LHCN-M2 (cell line): Measurements from ENCODE around the gene PRKCB. TPM values are rescaled to one million over a fixed set of nuclear protein-coding genes. Genes with fewer than 3 reads are reported as not detected.
"Not testable (repeated sequence)": the region's sequence is repeated elsewhere in the genome, so short reads cannot be mapped to it uniquely, and the experiment has no call there.

ENCODE experiments used
- DNase-seq: peaks from one replicate; pipeline ENCODE4 v3.0.0-alpha.2; 2012; ENCODE audit warnings: low read depth
- total RNA-seq: library from RNA; depleted of rRNA; stranded (reverse); fragments of >200 nt; gene quantifications from 2 replicates; pipeline ENCODE4 v1.2.3, GENCODE V29; 2014

The PRKCB gene
- total RNA-seq, 1 experiment from 2014 or later, result not detected

DNA sequence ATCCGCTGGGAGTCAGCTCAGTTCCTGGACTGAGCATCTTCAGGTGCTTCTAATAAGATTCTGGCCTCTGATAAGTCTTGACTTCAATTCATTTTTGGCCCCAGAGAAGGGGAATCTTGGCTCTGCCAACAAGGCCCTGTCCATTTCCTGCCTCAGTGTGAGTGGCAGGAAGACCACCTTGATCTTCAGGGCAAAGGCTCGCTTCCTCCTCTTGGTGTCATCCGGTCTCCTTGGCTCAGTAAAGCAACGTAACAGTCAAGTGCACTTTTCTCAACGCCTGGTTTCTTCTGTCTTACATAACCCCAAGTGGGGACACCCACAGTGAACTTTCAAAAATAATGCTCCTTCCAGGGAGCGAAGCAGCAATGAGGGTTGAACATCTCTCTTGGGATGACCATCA, 169.8 kb downstream of the PRKCB start:
- DNase-seq, result no peak

DNA sequence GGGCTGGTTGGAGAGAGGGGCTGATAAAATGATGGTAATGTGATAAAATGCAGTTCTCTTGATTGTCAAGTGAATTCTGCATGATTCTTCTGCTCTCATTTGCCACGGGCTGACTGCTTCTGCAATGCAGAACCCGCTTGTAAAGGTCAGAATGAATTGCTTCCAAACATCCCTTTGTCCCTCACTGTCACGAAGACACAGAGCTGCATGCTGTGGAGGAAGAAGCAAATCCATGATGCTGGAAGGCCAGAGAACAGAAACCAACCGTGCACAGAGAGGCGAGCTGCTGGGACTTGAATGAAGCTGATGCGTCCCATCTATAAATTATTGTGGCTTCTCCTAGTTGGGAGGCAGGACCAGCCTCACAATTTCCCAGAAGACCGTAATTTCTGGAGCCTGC, 171.6 kb downstream of the PRKCB start:
- DNase-seq, result no peak

DNA sequence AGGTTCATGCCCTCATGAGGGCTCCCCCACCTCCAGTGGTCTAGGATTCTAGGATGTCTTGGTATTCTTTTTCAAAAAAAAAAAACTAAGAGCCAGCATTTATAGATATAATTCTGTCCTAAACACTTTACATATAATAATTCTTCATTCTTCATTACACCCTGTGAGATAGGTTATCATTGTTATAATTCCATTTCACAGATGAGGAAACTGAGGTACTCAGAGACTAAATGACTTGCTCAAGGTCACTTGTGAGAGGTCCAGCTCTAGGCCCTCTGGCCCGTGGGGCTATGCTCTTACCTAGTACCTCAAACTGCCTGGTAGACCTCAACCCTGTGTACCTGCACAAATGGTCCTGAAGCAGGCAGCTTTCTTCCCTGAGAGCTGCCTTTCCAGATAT, 172.2 kb downstream of the PRKCB start:
- DNase-seq, result no peak

- no peak for DNase-seq
These were observed 173.3 kb downstream of the PRKCB start for GRCh38 chr16:24009098-24009497.

- no peak for DNase-seq
These were observed 174.2 kb downstream of the PRKCB start for GRCh38 chr16:24009955-24010354.

DNA sequence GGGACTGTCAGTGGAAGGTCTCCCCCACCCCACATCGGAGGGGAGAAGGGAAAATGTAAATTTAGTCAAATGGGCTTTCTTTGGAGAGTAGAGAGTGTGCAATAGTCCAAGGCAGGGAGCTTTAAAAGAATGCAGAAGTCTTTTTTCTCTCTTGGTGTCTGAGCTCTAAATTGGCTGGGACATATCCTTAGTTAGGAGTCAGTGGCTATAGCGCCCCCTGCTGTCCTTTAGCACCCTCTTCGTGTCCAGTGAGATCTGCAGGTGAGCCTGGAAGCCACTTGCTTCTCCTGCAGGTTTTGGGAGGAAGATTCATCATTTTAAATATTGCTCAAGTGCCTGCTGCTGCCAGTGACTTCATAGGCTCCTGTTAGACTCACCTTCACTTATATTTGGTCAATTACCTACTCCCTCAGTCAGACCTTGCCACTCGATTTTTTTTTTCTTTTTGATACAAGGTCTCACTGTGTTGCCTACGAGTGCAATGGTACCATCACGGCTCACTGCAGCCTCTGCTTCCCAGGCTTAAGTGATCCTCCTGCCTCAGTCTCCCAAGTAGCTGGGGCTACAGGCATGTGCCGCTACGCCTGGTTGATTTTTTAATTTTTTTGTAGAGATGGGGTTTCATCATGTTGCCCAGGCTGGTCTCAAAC, 174.8 kb downstream of the PRKCB start:
- peak; percentile 18 for DNase-seq

- no peak for DNase-seq
These were observed 175.5 kb downstream of the PRKCB start for GRCh38 chr16:24011237-24011636.

GRCh38 chr16:24013054-24013636, 177.4 kb downstream of the PRKCB start:
- DNase-seq, result no peak

DNA sequence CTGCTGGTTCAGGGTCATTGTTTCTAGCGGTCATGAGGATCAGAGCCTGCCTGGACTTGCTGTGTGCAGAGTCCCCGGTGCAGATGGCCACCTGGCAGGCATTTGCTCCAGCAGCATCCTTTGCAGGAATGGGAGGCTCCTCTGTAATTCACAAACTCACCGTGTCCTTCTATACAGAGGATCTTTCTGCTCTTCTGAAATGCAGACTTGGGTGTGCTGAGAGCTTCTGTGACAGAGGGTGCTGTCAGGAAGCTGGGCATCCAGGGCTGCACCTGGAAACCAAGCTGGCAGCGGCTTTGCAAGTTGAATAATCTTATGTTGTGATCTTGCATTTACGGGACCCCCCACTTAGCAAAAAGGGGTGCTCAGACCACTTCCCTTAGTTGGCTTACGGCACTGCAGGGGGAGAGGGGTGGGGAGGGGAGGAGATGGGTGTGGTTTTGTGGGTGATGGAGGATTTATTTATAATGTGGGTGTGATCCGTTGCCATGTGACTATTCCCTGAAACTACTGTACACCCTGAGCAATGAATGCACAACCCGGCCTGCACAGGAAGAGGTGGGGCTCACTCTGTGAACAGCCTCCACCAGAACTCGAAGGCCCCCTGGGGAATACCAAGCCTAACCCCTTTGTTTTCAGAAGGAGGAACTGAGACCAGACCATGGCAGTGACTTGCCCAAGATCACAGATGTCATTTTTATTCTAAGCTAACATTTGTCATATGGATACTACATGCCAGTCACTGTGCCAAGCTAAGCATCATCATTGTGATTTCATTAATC, 178.3 kb downstream of the PRKCB start:
- DNase-seq, result no peak

DNA sequence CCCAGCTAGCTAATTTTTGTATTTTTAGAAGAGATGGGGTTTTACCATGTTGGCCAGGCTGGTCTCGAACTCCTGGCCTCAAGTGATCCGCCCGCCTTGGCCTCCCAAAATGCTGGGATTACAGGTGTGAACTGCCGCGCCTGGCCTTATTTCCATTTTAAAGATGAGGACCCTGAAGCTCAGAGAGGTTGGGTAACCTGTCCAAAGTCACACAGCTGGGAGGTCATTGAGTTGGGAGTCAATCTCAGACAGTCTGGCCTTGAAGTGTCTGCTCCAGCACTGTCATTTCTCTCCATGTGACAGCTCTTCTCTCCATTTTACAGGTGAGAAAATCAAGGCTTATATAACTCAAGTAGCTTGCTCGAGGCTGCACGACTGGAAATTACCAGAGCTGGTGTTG, 179.2 kb downstream of the PRKCB start:
- not testable (repeated sequence) for DNase-seq

DNA sequence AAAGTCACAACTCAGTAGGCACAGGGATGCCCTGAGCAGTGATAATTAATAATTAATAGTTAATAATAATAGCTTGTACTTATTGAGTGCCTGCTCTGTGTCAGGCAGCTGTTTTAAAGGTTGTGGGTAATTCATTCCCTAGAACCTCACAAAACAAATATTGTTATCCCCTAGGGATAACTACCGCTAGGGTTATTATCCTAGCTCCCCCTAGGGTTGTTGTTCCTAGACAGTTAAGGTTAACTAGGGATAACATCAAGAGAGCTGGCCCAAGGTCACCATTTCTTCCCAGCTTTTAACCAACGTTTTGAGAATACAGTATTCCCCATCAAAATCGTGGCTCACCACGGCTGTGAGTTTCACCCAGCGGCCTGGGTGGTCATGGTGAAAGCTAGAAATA, 180.1 kb downstream of the PRKCB start:
- DNase-seq, result no peak

DNA sequence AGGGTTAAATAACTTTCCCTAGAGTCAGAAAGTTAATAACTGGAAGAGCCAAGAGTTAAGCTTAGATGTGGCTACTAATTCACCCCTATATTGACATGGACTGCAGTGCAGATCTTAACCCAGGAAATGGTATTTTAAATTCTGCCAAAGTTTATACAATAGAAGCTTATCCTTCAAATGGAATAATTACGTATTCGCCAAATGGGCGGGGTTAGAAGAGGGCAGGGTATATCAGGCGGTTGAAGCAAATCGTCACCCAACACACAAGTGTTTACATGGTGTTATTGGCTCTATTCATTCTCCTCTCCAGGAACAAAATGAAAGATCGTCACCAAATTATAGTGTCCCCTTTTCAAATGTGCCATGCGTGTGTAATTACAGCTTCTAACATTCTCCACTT, 182.7 kb downstream of the PRKCB start:
- no peak for DNase-seq

- DNase-seq, result no peak
These were observed 187.0 kb downstream of the PRKCB start for GRCh38 chr16:24022797-24023196.

- no peak for DNase-seq
These were observed 187.8 kb downstream of the PRKCB start for GRCh38 chr16:24023621-24024020.

GRCh38 chr16:24024971-24025370, 189.2 kb downstream of the PRKCB start:
- DNase-seq, result no peak

DNA sequence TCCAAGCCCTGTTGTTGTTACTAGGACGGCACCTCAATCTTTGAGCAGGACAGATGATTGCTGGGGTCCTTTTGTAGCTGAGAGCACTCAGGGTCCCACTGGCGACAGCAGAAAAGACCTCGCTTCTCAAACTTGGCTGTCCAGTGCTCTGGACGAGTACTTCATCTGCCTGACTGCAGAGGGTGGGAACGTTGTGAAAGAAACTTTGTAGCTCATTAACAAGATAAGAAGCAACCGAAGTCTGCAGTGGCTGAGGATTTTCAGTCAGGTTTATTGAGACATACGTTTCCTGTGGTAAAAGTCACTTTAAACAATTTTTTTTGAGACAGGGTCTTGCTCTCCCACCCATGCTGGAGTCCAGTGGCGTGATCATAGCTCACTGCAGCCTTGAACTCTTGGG, 191.7 kb downstream of the PRKCB start:
- DNase-seq, result no peak

- not testable (repeated sequence) for DNase-seq
These were observed 194.1 kb downstream of the PRKCB start for GRCh38 chr16:24029841-24030240.

- no peak for DNase-seq
These were observed 199.5 kb downstream of the PRKCB start for GRCh38 chr16:24035127-24035842.

DNA sequence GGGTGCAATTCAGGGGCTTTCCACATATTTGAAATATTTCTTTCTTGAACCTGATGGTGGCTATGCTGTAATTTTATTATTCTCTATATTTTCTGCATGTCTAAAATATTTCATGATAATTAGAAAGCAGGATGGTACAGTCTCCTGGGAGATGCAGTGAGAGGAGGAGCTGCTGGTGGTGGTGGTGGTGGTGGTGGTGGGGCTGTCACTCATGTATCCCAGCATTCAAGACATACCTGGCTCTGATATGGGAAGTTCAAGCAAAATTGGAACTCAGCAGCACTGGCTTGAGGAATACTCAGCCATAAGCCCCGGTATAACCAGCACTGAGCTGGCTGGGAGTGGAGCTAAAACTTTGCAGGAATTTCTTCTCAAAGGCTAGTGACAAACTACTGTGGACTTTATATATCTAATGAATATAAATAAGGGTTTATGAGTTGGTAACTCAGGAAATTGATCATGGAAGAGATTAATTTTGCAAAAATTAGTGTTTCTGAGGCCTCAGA, 200.3 kb downstream of the PRKCB start:
- no peak for DNase-seq

DNA sequence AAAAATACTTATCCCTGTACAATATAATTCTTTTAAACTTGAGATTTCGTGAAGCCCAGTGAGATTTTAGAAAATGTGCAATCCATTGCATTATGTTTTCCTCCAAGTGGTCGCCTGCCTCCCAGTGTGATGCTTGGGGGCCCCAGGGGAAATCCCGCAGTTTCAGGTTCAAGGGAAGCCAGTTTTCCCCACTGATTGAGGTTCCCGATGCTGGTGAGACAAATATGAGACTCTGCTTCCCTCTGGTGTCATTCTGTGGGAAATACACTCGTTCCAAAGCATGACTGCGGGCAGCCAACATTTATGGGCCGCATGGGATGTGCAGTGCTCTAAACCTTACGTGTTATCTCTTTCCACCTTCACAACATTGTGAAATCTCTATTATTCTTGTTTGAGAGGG, 200.8 kb downstream of the PRKCB start:
- DNase-seq, result peak; percentile 32

DNA sequence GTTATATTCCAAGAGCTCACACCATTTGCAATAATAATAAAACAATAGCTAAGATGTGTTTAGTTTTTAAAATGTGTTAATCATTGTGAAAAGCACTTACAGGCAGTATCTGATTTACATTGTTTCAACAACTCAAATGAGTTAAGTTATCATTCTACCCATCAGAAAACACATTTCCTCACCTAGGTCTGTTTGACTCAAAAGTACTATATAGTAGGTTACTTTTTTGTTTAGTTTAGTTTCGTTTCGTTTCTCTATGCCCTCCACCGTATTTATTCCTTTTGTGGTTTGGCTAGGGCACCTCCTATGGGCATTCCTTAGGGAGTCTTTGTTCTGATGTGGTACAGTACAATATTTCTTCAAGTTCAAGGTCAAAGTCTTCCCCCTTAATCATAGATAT, 201.6 kb downstream of the PRKCB start:
- no peak for DNase-seq
